ENCODE results near the gene ARHGAP10.

DNA sequence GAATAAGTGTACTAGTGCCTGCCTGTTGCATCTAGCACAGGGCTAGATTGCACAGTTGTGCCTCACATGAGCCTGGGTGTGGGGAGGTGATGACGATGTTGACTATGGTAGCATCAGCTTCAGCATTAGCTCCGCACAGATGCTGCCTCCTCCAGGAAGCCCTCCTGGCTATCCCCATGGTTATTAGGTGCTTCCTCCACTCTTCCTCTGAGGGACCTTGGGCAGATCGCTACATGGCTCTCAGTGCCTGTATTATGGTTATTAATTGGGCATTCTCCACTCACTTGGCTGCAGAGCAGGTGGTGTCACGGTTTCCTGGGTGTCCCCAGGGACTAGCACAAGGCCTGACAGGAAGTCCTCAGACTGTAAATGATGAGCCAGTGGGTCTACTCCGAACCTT, 325.6 kb downstream of the ARHGAP10 start:
- TF ChIP-seq, protein P1, sequence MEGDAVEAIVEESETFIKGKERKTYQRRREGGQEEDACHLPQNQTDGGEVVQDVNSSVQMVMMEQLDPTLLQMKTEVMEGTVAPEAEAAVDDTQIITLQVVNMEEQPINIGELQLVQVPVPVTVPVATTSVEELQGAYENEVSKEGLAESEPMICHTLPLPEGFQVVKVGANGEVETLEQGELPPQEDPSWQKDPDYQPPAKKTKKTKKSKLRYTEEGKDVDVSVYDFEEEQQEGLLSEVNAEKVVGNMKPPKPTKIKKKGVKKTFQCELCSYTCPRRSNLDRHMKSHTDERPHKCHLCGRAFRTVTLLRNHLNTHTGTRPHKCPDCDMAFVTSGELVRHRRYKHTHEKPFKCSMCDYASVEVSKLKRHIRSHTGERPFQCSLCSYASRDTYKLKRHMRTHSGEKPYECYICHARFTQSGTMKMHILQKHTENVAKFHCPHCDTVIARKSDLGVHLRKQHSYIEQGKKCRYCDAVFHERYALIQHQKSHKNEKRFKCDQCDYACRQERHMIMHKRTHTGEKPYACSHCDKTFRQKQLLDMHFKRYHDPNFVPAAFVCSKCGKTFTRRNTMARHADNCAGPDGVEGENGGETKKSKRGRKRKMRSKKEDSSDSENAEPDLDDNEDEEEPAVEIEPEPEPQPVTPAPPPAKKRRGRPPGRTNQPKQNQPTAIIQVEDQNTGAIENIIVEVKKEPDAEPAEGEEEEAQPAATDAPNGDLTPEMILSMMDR (IDR thresholded peaks at IDR 0.05; ENCODE audit: borderline replicate concordance, extremely low read depth, low read length, poor library complexity, severe bottlenecking), result no peak
- no peak for TF ChIP-seq EZH2 (IDR thresholded peaks at IDR 0.05; ENCODE audit: borderline replicate concordance, low read depth, low read length, severe bottlenecking)

Measured in DND-41 (cell line).